Mucosa of descending colon (tissue), 3 donors: ENCODE results near the gene CHURC1. TPM values are rescaled to one million over a fixed set of nuclear protein-coding genes. Genes with fewer than 3 reads are reported as not detected.

ENCODE experiments used
- ATAC-seq: fragments of 200-7000 bp; cut with Tn5 transposase; one replicate; pipeline ENCODE4 v1.9.1; 2020; ENCODE audit warnings: mild to moderate bottlenecking, moderate library complexity
- DNase-seq, 3 donors: peaks; one replicate each; pipeline ENCODE4 v3.0.0-alpha.2; 2020
- H3K36me3 ChIP-seq: fragments of 200-600 bp; one replicate; pipeline ENCODE4 v1.8.0; 2021; ENCODE audit warnings: low read depth, mild to moderate bottlenecking
- H3K4me1 ChIP-seq: fragments of 200-600 bp; one replicate; pipeline ENCODE4 v1.8.0; 2021; ENCODE audit warnings: low read depth, mild to moderate bottlenecking
- H3K4me3 ChIP-seq: fragments of 200-600 bp; one replicate; pipeline ENCODE4 v1.8.0; 2021; ENCODE audit warnings: mild to moderate bottlenecking
- H3K9me3 ChIP-seq: fragments of 200-600 bp; one replicate; pipeline ENCODE4 v1.8.0; 2021; ENCODE audit warnings: mild to moderate bottlenecking
- intact Hi-C, 2 donors: fragments of 100-400 bp; cut with DNase I in 1 of 2; cut with micrococcal nuclease in 1 of 2; formaldehyde crosslinking; loops; one replicate each; pipeline versions ENCODE4 v1.11.0 to v1.11.1; 2022; cut with DNase I, micrococcal nuclease
- long read RNA-seq, 2 donors: library from polyadenylated mRNA; unstranded; transcript quantifications; one replicate each; pipeline ENCODE4 v2.0.0, GENCODE V29; 2019 to 2021
- total RNA-seq, 3 donors: library from RNA; stranded (reverse); fragmentation: NEBNext Ultra II Directional in 2 of 3; extraction: Animal tissue kit (Norgen Biotek cat#: 25700) in 2 of 3; gene quantifications; one replicate each; pipeline versions ENCODE4 v1.2.1 to v1.2.4, GENCODE V29; 2021 to 2023
- TF ChIP-seq, protein P1 (sequence below): fragments of 200-600 bp; IDR thresholded peaks from one replicate; pipeline ENCODE4 v1.8.0; 2022; ENCODE audit warnings: antibody characterized with exemption, mild to moderate bottlenecking
- donor health status: DM: no; HTN: no; CAD: no; lungs with moderate emphysema.
- donor health status: DM: no; HTN: no; CAD: no.
- donor health status: DM: no; HTN: yes; CAD: no.

Gene CHURC1
- total RNA-seq, result 10 to 100 TPM; 52.4 to 66.5 (median 65.4) TPM
- long read RNA-seq, donor 1, transcript CHURC1-203 (4 exons, 2,629 nt), result major isoform, 31 of 43 reads
- long read RNA-seq, donor 1, transcript CHURC1-202 (3 exons, 439 nt), result minor isoform, 5 of 43 reads
- long read RNA-seq, donor 1, partial matches to known transcripts, result 2 of 43 reads
- long read RNA-seq, donor 1, other reads (novel, unspliced or antisense), result 0 of 43 reads
- long read RNA-seq, donor 2, transcript CHURC1-203 (4 exons, 2,629 nt), result major isoform, 48 of 65 reads
- long read RNA-seq, donor 2, transcript CHURC1-208 (4 exons, 3,615 nt), result minor isoform, 9 of 65 reads
- long read RNA-seq, donor 2, partial matches to known transcripts, result 0 of 65 reads
- long read RNA-seq, donor 2, other reads (novel, unspliced or antisense), result 0 of 65 reads

DNA sequence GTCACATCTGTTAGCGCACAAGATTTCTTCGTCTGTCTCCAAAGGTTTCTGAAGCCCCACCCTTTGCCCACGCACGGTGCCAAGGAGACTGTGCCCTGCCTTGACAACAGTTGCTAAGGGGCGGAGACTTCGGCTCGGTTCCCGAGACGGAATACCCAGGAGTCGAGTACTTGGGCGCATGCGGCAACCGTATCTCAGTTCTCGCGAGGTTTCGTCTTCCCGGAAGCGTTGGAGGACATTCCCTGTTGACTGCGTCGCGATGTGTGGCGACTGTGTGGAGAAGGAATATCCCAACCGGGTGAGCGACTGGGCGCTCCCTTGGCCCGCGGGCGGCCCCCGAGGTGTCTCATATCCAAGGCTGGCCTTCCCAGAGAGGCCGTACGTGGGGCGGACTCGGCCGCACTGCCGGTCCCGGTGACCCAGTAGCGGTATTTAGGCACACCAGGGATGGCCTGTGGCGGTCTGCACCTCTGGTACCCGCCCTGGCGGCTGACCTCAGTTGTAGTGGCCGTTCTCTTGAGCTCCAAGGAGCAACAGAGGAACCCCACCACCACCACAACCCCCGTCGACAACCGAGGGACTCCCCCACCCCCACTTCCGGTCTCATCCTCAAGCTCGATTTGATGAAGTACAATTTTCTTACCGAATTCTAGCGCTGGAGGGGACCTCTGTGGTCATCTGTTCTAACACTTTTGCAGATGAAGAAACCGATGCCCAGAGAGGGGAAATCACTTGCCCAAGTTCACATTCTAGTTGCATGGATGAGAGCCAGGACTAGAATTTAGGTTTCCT, at the start of gene CHURC1:
Gene CHURC1 (plus strand): TSS at position 219 of the 792 bp plus-strand sequence. CDS start 41 bp downstream, at position 260.
- ATAC-seq (peak; percentile 100), DNase-seq (peak; percentile 99 to 100 (median 99))
- intact Hi-C loops, result no loop called here
- H3K9me3 ChIP-seq, result no peaks in the 10 kb centered on the region
- TF ChIP-seq, protein P1, sequence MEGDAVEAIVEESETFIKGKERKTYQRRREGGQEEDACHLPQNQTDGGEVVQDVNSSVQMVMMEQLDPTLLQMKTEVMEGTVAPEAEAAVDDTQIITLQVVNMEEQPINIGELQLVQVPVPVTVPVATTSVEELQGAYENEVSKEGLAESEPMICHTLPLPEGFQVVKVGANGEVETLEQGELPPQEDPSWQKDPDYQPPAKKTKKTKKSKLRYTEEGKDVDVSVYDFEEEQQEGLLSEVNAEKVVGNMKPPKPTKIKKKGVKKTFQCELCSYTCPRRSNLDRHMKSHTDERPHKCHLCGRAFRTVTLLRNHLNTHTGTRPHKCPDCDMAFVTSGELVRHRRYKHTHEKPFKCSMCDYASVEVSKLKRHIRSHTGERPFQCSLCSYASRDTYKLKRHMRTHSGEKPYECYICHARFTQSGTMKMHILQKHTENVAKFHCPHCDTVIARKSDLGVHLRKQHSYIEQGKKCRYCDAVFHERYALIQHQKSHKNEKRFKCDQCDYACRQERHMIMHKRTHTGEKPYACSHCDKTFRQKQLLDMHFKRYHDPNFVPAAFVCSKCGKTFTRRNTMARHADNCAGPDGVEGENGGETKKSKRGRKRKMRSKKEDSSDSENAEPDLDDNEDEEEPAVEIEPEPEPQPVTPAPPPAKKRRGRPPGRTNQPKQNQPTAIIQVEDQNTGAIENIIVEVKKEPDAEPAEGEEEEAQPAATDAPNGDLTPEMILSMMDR, result peak; percentile 1
- peaks cover 11% of the 10 kb centered on the region for H3K4me1 ChIP-seq
- H3K36me3 ChIP-seq, result no peaks in the 10 kb centered on the region
- peak within 1 kb of the TSS; percentile 96 for H3K4me3 ChIP-seq

GRCh38 chr14:64865109-64865508, 49.1 kb upstream of the CHURC1 start:
- intact Hi-C loops, result no loop called here
- ATAC-seq (no peak), DNase-seq (no peak)
- TF ChIP-seq, protein P1, result no peak
- Histone ChIP-seq H3K36me3 (no peaks in the 10 kb centered on the region), H3K4me1 (no peaks in the 10 kb centered on the region), H3K9me3 (no peaks in the 10 kb centered on the region), H3K4me3 (no peak overlapping the region)

DNA sequence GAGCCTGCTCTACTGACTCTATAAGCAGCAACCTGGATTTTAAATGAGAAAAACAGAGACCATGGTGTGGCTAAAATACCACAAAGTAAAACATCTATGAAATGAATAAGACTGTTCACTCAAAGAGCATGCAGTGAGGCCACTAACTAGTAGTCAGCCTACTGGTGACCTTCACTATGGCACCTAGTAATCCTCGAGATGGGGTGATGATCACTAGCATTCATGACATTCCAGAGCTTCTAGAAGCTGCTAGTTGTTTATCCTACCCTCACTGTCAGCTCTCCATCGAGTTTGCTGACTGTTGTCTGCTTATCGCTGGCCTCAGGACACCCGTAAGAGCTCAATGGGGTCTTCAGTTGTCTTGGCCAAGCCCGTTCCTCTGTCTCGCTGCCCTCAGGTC, 48.3 kb upstream of the CHURC1 start:
- Histone ChIP-seq H3K36me3 (no peaks in the 10 kb centered on the region), H3K9me3 (no peaks in the 10 kb centered on the region), H3K4me1 (no peaks in the 10 kb centered on the region), H3K4me3 (no peak overlapping the region)
- TF ChIP-seq, protein P1, result no peak
- ATAC-seq (no peak), DNase-seq (no peak)
- intact Hi-C loops, result no loop called here

- TF ChIP-seq, protein P1, result no peak
- Histone ChIP-seq H3K4me3 (no peak overlapping the region), H3K36me3 (no peaks in the 10 kb centered on the region), H3K9me3 (no peaks in the 10 kb centered on the region), H3K4me1 (no peaks in the 10 kb centered on the region)
- ATAC-seq, result no peak
- intact Hi-C loops, result no loop called here
- no peak for DNase-seq
Observed at GRCh38 chr14:64867182-64867581, 47.1 kb upstream of the CHURC1 start.

DNA sequence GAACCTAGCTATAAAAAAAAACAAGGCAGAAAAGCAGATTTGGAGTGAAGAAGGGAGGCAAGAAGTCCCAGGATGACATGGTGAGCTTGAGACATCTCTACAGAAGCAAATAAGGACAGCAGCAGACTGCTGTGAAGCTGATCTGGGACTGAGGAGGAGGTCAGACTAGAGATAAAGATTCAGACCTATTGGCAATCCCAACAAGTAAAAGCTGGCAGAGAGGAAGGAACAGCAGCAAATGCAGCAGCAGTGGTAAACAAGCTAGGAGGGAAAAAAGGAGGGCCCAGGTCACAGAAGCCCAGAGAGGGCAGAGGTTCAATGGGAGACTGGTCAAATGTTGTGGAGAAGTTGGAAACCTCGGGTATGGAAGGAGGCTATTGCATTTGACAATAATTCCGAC, 45.9 kb upstream of the CHURC1 start:
- ATAC-seq (no peak), DNase-seq (no peak)
- Histone ChIP-seq H3K9me3 (no peaks in the 10 kb centered on the region), H3K4me3 (no peak overlapping the region), H3K4me1 (no peaks in the 10 kb centered on the region), H3K36me3 (no peaks in the 10 kb centered on the region)
- TF ChIP-seq, protein P1, result no peak
- intact Hi-C loops, result no loop called here
